ENCODE data around the gene DENND1A.
"Not testable (repeated sequence)": the region's sequence is repeated elsewhere in the genome, so short reads cannot be mapped to it uniquely, and the experiment has no call there.

DENND1A gene

GRCh38 chr9:123823194-123823947 is 106.6 kb downstream of the DENND1A start:
- no peak for DNase-seq

GRCh38 chr9:123821619-123822018 is 108.3 kb downstream of the DENND1A start:
- no peak for DNase-seq

GRCh38 chr9:123820139-123820538 is 109.8 kb downstream of the DENND1A start:
- DNase-seq, result no peak

DNA sequence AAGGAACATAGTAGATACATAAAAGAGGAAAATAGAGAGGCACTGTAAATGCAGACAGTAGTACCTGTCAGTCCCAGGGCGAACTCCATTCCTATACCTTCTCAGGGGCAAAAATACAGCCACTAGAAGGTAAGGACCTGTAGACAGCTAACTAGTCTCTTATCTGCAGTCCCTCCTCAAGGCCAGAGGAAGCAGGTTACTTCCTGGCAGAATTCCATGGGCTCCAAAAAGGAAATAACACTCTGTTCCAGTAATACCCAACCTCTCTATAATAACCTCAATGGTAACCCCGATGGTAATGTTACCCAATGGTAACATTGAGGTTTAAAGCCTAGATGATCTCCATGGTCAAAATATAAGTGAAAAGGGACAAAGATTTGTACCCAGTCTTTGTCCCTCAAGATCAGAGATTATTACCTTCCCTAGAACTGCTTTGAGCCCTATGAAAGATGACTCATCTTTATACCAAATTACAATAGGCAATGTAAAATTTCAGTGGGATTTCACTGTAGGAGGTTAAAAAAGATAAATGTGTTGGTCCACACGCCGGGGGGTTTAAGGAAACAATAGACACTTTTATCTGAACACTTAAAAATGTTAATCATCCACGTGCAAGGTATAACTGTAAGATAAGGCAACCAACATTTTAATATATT is 113.0 kb downstream of the DENND1A start:
- no peak for DNase-seq

GRCh38 chr9:123815856-123816255 is 114.1 kb downstream of the DENND1A start:
- not testable (repeated sequence) for DNase-seq

DNA sequence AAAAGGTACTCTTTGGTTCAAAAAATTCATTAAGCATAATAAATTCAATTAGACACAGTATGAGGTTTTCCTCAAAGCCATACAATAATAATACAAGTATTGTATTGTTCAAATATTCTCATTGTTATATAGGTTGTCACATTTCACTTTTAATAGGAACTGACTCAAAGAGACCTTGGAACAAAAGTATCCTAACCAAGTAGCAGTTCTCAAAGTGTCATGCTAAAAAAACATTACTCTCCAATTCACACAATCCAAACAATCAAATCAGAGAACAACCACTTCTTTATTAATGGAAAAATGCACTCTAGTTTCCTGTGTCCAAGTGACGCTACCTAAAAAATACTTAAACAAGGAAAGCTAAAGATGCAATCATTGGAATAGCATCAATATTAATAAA is 115.4 kb downstream of the DENND1A start:
- DNase-seq, result no peak

DNA sequence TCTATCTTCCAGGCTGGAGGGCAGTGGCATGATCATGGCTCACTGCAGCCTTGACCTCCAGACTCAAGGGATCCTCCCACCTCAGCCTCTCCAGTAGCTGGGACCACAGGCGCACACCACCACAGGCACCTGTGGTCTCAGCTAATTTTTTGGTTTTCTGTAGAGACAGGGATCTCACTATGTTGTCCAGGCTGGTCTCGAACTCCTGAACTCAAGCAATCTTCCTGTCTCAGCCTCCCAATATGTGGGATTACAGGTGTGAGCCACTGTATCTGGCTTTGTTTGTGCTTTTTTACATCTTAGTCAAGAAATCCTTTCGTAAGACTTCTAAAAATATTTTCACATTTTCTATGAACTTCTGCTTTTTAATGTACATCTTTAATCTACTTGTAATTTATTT is 116.9 kb downstream of the DENND1A start:
- DNase-seq, result no peak

DNA sequence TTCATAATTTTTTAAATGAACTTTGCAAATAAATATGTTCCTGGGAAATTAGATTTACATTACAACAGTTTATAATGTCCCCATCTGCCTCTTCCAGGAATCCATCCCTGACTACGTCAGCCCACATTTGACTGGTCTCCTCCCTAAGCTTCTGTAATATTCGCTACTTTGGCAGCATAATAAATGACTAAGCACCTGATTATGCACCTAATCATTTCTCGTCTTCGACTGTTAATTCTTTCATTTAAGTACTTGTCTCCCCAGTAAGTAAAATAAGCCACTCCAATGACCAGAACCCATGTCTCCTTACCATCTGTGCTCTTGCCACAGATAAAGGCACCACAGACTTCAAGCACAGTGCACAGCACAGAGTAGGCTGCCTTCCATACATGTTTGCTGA is 122.7 kb downstream of the DENND1A start:
- DNase-seq, result no peak

GRCh38 chr9:123806829-123807228 is 123.1 kb downstream of the DENND1A start:
- no peak for DNase-seq

GRCh38 chr9:123798195-123798594 is 131.7 kb downstream of the DENND1A start:
- DNase-seq, result no peak

DNA sequence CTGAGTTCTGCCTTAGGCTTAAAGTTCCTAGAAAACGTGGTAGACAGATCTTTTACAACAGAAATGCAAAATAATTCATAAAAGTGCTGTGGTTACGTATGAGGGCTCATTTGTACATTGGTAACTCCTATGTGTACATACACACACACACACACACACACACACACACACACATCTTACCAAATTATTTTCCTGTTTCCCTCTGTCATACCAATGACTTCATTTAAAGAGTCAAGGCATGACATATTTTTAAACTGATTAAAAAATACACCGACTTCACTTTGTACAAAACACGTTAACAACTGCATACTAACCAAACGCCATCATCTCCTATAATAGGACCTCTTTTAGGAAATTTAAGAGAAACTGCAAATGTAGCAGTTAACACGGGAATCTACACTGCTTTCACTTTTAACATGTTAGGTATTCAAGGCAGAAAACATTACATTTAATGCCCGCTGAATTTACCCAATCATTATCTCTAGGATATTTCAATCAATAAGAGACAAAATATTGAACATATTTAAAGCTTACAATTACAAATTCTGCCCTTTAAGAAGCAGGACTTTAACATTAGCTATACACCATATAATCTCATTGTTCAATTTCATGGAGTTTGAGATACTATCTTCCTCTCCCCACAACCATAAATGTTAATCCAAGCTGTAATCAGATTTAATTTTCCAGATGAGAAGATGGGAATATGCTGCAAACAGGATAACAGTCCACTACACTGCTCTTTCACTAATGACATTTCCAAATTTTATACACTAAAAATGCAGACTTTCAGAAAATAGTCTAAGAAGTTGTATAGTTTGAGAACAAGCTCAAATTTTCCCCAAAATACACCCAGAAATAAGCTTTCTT is 133.1 kb downstream of the DENND1A start:
- DNase-seq, result no peak

- DNase-seq, result no peak
Observed at GRCh38 chr9:123796094-123796493, 133.8 kb downstream of the DENND1A start.

- DNase-seq, result no peak
Observed at GRCh38 chr9:123795336-123795735, 134.6 kb downstream of the DENND1A start.

DNA sequence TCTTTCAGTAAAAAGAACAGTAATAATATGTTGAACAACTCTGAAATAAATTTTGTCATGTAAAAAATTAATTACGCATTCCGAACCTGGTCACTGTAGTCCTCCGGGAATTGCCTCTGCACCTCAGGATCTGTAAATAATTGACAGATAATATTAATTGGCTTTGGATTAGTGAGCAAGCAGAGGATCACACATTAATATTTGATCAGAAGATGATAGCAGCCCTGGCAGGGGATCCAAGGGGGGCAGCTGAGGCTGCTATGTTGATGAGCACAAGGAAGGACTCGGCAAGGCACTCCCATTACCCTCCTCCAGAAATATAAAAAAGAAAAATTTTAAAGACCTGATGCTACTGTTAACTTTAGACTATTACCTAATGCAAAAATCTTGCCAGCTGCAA is 137.4 kb downstream of the DENND1A start:
- DNase-seq, result no peak

DNA sequence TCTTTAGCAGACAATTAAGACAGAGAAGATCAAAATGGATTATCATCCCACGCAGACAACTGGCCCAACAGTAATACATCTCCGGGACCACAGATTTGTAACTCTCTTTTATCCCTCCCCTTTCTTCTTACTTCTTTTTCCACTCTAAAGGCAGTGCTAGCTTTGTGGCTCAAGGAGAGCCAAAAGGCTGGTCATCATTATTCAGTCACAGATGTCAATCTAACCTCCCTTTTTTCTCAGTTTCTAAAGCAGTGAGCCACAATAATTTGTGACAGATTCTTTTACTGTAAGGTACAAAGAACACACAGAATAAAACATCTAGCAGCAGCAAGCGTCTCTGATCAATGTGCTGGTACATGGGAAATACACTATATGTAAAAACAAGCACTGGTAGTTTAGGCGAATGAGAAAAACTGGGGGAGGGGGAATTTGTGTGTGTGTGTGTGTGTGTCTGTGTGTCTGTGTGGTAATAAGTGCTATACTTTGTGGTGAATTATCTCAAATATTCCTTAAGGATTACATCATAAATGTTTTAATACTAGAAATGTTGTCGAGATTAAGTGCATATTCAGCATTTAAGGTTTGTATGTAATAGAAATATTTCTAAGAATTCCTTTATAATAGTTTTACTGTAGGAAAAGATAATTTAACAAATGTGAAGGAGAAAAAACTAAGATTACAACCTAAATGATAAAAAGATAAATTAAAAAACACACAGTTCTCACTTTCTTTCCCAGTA is 140.2 kb downstream of the DENND1A start:
- DNase-seq, result no peak

DNA sequence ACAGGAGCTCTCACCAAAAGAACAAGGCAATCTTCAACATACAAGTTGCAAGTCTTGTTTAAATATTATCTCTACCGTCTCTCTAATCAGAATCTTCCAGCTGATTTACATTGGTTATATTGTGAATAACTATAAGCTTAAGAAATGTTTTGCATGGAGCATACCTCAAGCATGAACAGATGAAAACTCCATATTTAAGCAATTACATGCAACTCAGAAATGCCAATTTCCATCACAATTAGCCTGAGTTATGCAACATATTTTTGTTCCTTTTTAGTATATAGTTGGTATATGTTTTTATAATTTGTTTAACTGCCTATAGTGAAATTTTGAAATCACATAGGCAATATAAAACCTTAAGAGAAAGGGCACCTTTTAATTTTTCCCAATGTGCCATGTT is 142.5 kb downstream of the DENND1A start:
- DNase-seq, result no peak

GRCh38 chr9:123784518-123784917 is 145.4 kb downstream of the DENND1A start:
- DNase-seq, result no peak

DNA sequence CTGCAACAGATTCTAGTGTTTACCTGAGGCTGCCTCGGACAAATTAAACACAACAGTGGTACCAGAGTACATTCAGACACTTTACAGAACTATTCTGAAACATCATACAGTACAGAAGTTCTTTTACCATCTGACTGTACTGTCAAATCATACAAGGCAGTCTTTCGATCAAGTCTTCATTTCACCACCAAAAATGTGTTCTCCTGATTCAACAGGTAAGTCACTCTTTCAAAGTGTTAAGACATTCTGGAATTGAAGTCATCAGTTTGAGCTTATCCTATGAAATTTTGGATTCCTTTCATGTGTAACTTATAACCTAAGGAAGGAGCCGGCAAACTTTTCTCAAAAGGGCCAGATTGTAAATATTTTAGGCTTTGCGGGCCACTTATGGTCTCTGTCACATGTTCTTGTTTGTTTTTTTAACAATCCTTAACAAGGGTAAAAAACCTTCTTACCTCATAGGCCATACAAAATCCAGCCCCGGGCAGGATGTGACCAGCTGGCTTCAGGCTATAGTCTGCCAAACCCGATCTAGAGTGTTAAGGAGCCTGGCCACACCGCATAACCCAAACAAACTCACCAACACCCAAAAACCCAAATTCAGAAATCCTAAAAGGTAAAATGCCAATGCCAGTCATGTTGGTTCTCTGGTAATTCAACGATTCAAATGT is 151.6 kb downstream of the DENND1A start:
- DNase-seq, result no peak

- DNase-seq, result peak in 1 of 56 donors; percentile 2
Observed at GRCh38 chr9:123776708-123777537, 153.0 kb downstream of the DENND1A start.

All from amygdala (tissue), 56 donors.